ENCODE measurements around the gene SNORC. TPM values are rescaled to one million over a fixed set of nuclear protein-coding genes. Genes with fewer than 3 reads are reported as not detected.
A peak's percentile ranks its signal among the peaks of the same experiment; 100 is the strongest.

SNORC gene
- polyA plus RNA-seq, 1 of the 3 experiments (the other 2 are of a cell fraction) = 1.2 TPM

- Histone ChIP-seq H3K27me3 (ENCODE audit: insufficient read depth) (no peaks in the 10 kb centered on the region), H3K9me3 (no peaks in the 10 kb centered on the region), H3K4me3 (ENCODE audit: low read depth in 2 of 2, low read length in 1 of 2) (no peak overlapping the region), H3K79me2 (ENCODE audit: insufficient read depth) (no peaks in the 10 kb centered on the region), H3K36me3 (replicated peaks in 1 of 2; ENCODE audit: control insufficient read depth in 1 of 2, insufficient read depth in 2 of 2, low read length in 1 of 2) (no peaks in the 10 kb centered on the region), H3K27ac (ENCODE audit: low read depth in 2 of 2, low read length in 1 of 2) (no peak overlapping the region), H4K20me1 (ENCODE audit: insufficient read depth) (no peaks in the 10 kb centered on the region), H2AFZ (ENCODE audit: low read depth) (no peak overlapping the region), H3F3A (replicated peaks; ENCODE audit: insufficient read depth) (no peaks in the 10 kb centered on the region), H3K4me2 (no peak overlapping the region), H3K9me2 (no peaks in the 10 kb centered on the region), H3K4me1 (ENCODE audit: control insufficient read depth in 1 of 2, insufficient read depth in 2 of 2, low read depth in 1 of 2, low read length in 1 of 2) (peaks cover 0 to 5% of the 10 kb centered on the region in 2 experiments; a peak in 1 of 4 replicates), H3K9ac (no peak overlapping the region)
- TF ChIP-seq RAD21 (IDR thresholded peaks at IDR 0.05; ENCODE audit: low read length) = no peak
- TF ChIP-seq, protein P1, sequence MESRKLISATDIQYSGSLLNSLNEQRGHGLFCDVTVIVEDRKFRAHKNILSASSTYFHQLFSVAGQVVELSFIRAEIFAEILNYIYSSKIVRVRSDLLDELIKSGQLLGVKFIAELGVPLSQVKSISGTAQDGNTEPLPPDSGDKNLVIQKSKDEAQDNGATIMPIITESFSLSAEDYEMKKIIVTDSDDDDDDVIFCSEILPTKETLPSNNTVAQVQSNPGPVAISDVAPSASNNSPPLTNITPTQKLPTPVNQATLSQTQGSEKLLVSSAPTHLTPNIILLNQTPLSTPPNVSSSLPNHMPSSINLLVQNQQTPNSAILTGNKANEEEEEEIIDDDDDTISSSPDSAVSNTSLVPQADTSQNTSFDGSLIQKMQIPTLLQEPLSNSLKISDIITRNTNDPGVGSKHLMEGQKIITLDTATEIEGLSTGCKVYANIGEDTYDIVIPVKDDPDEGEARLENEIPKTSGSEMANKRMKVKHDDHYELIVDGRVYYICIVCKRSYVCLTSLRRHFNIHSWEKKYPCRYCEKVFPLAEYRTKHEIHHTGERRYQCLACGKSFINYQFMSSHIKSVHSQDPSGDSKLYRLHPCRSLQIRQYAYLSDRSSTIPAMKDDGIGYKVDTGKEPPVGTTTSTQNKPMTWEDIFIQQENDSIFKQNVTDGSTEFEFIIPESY (IDR thresholded peaks at IDR 0.05; ENCODE audit: borderline replicate concordance, low read depth) = no peak
- TF ChIP-seq MXI1 (IDR thresholded peaks at IDR 0.05; ENCODE audit: low read depth, low read length) = no peak
- TF ChIP-seq, protein P2, sequence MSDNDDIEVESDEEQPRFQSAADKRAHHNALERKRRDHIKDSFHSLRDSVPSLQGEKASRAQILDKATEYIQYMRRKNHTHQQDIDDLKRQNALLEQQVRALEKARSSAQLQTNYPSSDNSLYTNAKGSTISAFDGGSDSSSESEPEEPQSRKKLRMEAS (IDR thresholded peaks at IDR 0.05; ENCODE audit: low read depth) = no peak
- TF ChIP-seq RXRA (IDR thresholded peaks at IDR 0.05; ENCODE audit: borderline replicate concordance, low read depth) = no peak
- no peak for TF ChIP-seq USF2 (IDR thresholded peaks at IDR 0.05; ENCODE audit: borderline replicate concordance, low read depth, low read length)
- no peak for TF ChIP-seq CHD2 (IDR thresholded peaks at IDR 0.05; ENCODE audit: low read length, partially characterized antibody)
- peak; percentile 13 for DNase-seq
- ChIA-PET POLR2A (interaction anchor here (0.6 kb wide), 1 partner anchor 329 kb away, joined by 3 read pairs; no protein-coding TSS in a partner anchor), CTCF (no interaction called here)
- 91% methylated on average over 12 of the region's 21 CpGs for WGBS (ENCODE audit: low lambda C conversion rate)
Observed at GRCh38 chr2:232879618-232880494, 9.8 kb downstream of the SNORC start.

- 82% methylated on average over 12 of the region's 17 CpGs for WGBS (ENCODE audit: low lambda C conversion rate)
- Histone ChIP-seq H3K36me3 (replicated peaks in 1 of 2; ENCODE audit: control insufficient read depth in 1 of 2, insufficient read depth in 2 of 2, low read length in 1 of 2) (no peaks in the 10 kb centered on the region), H3K9me3 (no peaks in the 10 kb centered on the region), H4K20me1 (ENCODE audit: insufficient read depth) (no peaks in the 10 kb centered on the region), H3K4me3 (ENCODE audit: low read depth in 2 of 2, low read length in 1 of 2) (no peak overlapping the region), H2AFZ (ENCODE audit: low read depth) (no peak overlapping the region), H3K79me2 (ENCODE audit: insufficient read depth) (no peaks in the 10 kb centered on the region), H3K27ac (ENCODE audit: low read depth in 2 of 2, low read length in 1 of 2) (no peak overlapping the region), H3K9me2 (no peaks in the 10 kb centered on the region), H3K9ac (no peak overlapping the region), H3K4me2 (no peak overlapping the region), H3F3A (replicated peaks; ENCODE audit: insufficient read depth) (no peaks in the 10 kb centered on the region), H3K4me1 (ENCODE audit: control insufficient read depth in 1 of 2, insufficient read depth in 2 of 2, low read depth in 1 of 2, low read length in 1 of 2) (peaks cover 0 to under 1% of the 10 kb centered on the region in 2 experiments; a peak in 1 of 4 replicates), H3K27me3 (ENCODE audit: insufficient read depth) (no peaks in the 10 kb centered on the region)
- DNase-seq = peak; percentile 14
- ChIA-PET CTCF (interaction anchor here (0.8 kb wide), 1 partner anchor 14 kb away, joined by 3 read pairs; no protein-coding TSS in a partner anchor), POLR2A (no interaction called here)
- TF ChIP-seq RAD21 (IDR thresholded peaks at IDR 0.05; ENCODE audit: low read length) (no peak), PBX3 (IDR thresholded peaks at IDR 0.05) (no peak), USF1 (IDR thresholded peaks at IDR 0.05; ENCODE audit: borderline replicate concordance, low read depth) (no peak), FOXJ3 (CRISPR knock-in tag; IDR thresholded peaks at IDR 0.05) (no peak), YY1 (IDR thresholded peaks at IDR 0.05; ENCODE audit: low read depth) (no peak), EZH2phosphoT487 (IDR thresholded peaks at IDR 0.05; ENCODE audit: borderline replicate concordance, low read depth) (no peak), MEF2A (IDR thresholded peaks at IDR 0.05; ENCODE audit: borderline replicate concordance, low read depth) (no peak), RFX5 (IDR thresholded peaks at IDR 0.05; ENCODE audit: low read length) (no peak), TAF1 (IDR thresholded peaks at IDR 0.05; ENCODE audit: borderline replicate concordance, low read depth, low read length) (no peak), NFIC (IDR thresholded peaks at IDR 0.05; ENCODE audit: borderline replicate concordance) (no peak)
- TF ChIP-seq, protein P1 (IDR thresholded peaks at IDR 0.05; ENCODE audit: borderline replicate concordance, low read depth) = no peak
- TF ChIP-seq, protein P2 (IDR thresholded peaks at IDR 0.05; ENCODE audit: low read depth) = no peak
Observed at GRCh38 chr2:232880764-232881351, 10.8 kb downstream of the SNORC start.
